Measurements from ENCODE around the gene ZKSCAN7.
"Not testable (repeated sequence)": the region's sequence is repeated elsewhere in the genome, so short reads cannot be mapped to it uniquely, and the experiment has no call there.

Gene ZKSCAN7

GRCh38 chr3:44577354-44577952, 22.5 kb downstream of the ZKSCAN7 start:
- DNase-seq = not testable (repeated sequence)

GRCh38 chr3:44578316-44578715, 23.3 kb downstream of the ZKSCAN7 start:
- not testable (repeated sequence) for DNase-seq

GRCh38 chr3:44578924-44579515, 24.0 kb downstream of the ZKSCAN7 start:
- not testable (repeated sequence) for DNase-seq

- not testable (repeated sequence) for DNase-seq
These were observed 24.8 kb downstream of the ZKSCAN7 start for GRCh38 chr3:44579749-44580148.

- not testable (repeated sequence) for DNase-seq
These were observed 26.0 kb downstream of the ZKSCAN7 start for GRCh38 chr3:44580971-44581370.

GRCh38 chr3:44584646-44585501, 29.9 kb downstream of the ZKSCAN7 start, which contains the start of gene ZNF660:
ZNF660 (plus strand) TSS chr3:44584964; CDS start chr3:44594194, 9,230 bp downstream.
- peak; percentile 29 for DNase-seq

- no peak for DNase-seq
These were observed 41.6 kb downstream of the ZKSCAN7 start for GRCh38 chr3:44596621-44597020.

GRCh38 chr3:44601749-44602148, 46.8 kb downstream of the ZKSCAN7 start:
- no peak for DNase-seq

- no peak for DNase-seq
These were observed 57.7 kb downstream of the ZKSCAN7 start for GRCh38 chr3:44612678-44613077.

Data from NCI-H1694 (cell line).